GM19238 (cell line): ENCODE results near the gene ACAP3.

Experiments
- DNase-seq: peaks from one replicate; pipeline ENCODE4 v3.0.0; 2011; ENCODE audit warnings: low spot score; ENCODE audit not compliant: insufficient read length

Gene ACAP3

DNA sequence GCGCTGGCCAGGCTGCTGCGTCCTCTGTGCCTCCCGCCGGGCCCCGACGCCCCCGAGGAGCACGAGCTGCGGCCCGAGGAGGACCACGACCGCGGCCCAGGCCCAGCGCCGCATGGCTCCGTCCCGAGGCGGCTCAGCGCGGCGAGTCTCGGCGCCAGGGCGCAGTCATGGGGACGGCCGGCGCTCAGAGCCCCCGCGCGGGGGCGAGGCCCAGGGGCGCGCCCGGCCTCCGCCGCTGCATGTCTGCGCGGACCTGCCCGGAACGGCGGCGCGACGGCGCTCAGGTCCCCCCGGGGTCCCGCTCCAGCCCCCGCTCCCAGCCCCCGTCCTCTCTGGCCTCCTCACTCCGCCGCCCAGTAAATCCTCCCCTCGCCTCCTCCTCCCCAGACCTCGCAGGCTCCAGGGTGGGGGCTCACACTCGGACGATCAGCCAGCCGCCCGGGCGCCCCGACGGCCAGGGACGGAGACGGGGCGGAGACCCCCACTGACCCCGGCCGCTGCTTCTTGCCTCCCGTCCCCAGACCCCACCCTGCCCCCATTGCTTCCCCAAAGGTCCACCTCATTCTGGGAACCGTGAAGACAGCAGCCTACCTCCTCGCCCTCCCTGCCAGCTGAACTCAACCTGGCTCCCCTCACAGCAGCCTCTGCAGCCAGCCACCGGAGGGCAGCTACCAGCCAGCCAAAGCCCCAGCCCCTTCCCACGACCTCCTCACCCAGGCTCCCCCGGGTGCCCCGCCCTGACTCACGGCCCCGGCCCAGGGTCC, 61.0 kb downstream of the ACAP3 start, which contains the start of gene C1QTNF12:
TSS of gene C1QTNF12 (minus strand) at position 146 of the 764 bp plus-strand sequence. CDS start at position 114, 32 bp downstream.
- DNase-seq: no peak

- no peak for DNase-seq
Measured at GRCh38 chr1:1245817-1246576, 61.7 kb downstream of the ACAP3 start.

- no peak for DNase-seq
Measured at GRCh38 chr1:1245178-1245816, 62.4 kb downstream of the ACAP3 start.

DNA sequence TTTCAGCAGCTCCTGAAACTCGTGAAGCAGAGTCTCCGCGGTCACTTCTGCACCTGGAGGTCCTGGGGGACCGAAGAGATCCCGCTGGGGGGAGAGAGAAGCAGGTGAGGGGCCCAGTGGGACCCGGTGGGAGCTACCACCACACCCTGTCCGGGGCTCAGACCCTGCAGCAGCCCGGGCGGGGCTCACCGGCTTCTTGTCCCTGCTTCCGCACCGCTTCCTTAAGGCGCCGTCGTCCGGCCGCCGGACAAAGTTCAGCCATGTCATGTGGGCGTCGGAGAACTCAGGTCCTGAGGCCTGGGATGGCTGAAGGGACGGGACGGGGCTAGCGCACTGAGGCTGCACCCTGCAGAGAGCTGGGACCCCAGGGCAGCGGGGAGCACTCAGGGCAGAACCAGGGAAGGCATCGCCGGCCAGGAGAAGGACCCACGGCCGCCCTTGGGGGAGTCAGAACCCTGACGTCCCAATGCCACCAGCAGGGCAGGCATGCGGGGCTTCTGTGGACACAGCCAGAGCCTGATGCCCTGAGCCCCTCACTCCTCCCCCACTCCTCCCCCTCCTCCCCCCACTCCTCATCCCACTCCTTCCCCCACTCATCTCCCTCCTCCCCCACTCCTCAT, 63.4 kb downstream of the ACAP3 start:
- no peak for DNase-seq

DNA sequence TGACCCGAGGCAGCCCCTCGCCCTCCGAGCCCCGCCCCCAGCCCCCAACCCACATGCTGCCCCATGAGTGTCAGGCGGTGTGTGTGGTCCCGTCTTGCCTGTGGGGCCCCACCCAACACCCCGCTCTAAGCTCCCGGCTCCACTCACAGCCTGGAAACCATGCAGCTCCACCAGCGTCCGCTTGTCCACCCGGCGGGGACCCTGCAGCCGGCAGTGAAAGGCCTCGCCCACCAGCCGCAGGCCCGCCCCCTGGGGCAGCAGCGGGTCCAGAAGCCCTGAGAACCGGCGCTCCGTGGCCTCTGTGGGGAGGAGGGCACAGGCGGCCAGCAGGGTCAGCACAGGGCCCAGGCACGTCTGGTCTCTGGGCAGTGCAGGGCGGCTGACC, 63.9 kb downstream of the ACAP3 start:
- DNase-seq: no peak

DNA sequence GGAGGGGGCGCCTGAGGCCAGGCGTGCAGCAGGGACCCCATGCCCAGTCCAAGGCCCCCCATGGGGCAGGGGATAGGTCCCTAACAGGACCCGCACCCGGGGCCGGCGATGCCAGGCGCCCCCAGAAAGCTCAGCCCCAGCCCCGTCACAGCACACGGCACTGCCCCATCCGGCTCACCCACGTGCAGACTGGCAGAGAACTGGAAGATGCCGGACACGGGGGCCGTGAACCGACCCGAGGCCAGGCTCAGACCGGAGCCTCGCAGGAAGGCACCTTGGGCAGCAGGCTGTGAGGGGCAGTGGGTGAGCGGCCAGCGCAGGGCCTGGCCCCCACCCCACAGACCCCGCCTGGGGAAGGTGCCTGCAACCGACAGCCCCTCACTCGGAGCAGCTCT, 64.5 kb downstream of the ACAP3 start:
- DNase-seq: no peak

DNA sequence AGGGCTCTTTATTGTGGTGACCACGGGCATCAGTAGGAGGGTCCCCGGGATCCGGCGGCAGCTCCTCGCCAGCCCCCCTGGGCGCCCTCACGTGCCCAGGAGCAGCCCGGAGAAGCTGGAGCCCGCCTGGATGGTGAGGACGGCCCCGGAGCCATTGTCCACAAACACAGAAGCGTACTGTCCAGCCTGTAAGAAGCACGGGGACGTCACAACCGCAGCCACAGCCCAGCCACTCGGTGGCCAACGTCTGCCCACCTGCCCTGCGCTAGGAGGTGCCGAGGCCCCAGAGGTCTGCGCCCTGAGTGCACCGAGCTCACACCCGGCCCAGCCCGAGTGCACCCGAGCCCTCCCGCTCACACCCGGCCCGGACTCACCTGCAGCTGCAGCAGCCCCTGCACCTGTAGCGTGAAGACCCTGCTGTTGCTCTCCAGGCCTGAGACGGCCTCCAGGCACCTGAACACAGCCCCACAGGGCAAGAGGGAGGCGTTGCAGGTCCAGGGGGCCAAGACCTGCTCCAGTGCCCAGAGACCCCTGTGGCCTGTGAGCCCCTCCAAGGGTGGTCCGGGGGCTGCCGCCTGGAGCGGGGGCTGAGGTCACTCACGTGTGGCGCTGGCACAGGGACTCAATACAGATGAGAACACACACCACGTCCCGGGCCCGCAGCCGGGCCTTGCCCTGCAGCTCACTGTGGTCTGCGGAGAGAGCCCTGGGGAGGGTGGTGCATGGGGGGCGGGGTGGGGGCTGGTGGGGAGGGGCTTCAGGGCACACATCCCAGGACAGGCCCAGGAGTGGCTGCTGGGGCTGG, 65.1 kb downstream of the ACAP3 start:
- no peak for DNase-seq
